Kidney (tissue), 14 donors: Measurements from ENCODE around the gene GPC6. TPM values are rescaled to one million over a fixed set of nuclear protein-coding genes. Genes with fewer than 3 reads are reported as not detected.

Experiments
- DNase-seq, 5 donors: peaks; one replicate each; pipeline ENCODE4 v3.0.0-alpha.2; 2013 to 2020
- FAIRE-seq: peaks from 2 replicates; lab custom pipeline; 2012; peaks lifted over from hg19 to GRCh38; lab: Jason Lieb, UNC
- H3K27ac ChIP-seq, 2 donors: one replicate each; pipeline ENCODE4 v1.7.0; 2013; ENCODE audit warnings: low read depth in 2 of 2, low read length in 2 of 2, inconsistent platforms in 1 of 2
- H3K27me3 ChIP-seq: one replicate; pipeline ENCODE4 v1.7.1; 2013; ENCODE audit warnings: low read length, inconsistent platforms; ENCODE audit not compliant: control insufficient read depth, insufficient read depth
- H3K36me3 ChIP-seq, 3 donors: one replicate each; pipeline versions ENCODE4 v1.7.0 to v1.7.1; 2013; ENCODE audit warnings: low read length in 3 of 3, control low read depth in 1 of 3, inconsistent platforms in 1 of 3; ENCODE audit not compliant: insufficient read depth in 3 of 3, control insufficient read depth in 2 of 3
- H3K4me1 ChIP-seq, 3 donors: one replicate each; pipeline versions ENCODE4 v1.7.0 to v1.7.1; 2013; ENCODE audit warnings: low read length in 3 of 3, inconsistent platforms in 1 of 3, low read depth in 1 of 3; ENCODE audit not compliant: control insufficient read depth in 2 of 3, insufficient read depth in 2 of 3
- H3K4me3 ChIP-seq, 3 donors: one replicate each; pipeline versions ENCODE4 v1.7.0 to v1.8.1; 2013; ENCODE audit warnings: low read length in 3 of 3, control low read depth in 1 of 3, inconsistent platforms in 1 of 3
- H3K9ac ChIP-seq, 3 donors: one replicate each; pipeline versions ENCODE4 v1.7.0 to v1.7.1; 2013; ENCODE audit warnings: low read length in 3 of 3, control low read depth in 1 of 3, inconsistent platforms in 1 of 3
- H3K9me3 ChIP-seq, 3 donors: one replicate each; pipeline versions ENCODE4 v1.7.0 to v1.7.1; 2013; ENCODE audit warnings: low read length in 3 of 3, control low read depth in 1 of 3, inconsistent platforms in 1 of 3; ENCODE audit not compliant: control insufficient read depth in 2 of 3, insufficient read depth in 1 of 3
- intact Hi-C: fragments of 100-400 bp; cut with DNase I; formaldehyde crosslinking; loops from one replicate; pipeline ENCODE4 v1.11.1; 2022
- polyA plus RNA-seq: library from polyadenylated mRNA; stranded (reverse); fragments of 350-450 nt; fragmentation: Illumina TruSeq; extraction: RNeasy Lipid Tissue Mini Kit (QIAGEN cat#74804); gene quantifications from one replicate; pipeline ENCODE4 v1.2.3, GENCODE V29; 2014; ENCODE audit warnings: low read depth, low replicate concordance; ENCODE audit not compliant: insufficient read depth
- total RNA-seq: library from RNA; stranded (reverse); fragmentation: NEBNext Ultra II Directional; extraction: Animal tissue kit (Norgen Biotek cat#: 25700); gene quantifications from one replicate; pipeline ENCODE4 v1.2.1, GENCODE V29; 2021
- TF ChIP-seq, protein P1 (sequence below): IDR thresholded peaks from 3 replicates; pipeline ENCODE4 v1.5.1; 2012; ENCODE audit warnings: mild to moderate bottlenecking, moderate library complexity, borderline replicate concordance; ENCODE audit not compliant: insufficient read depth; ENCODE audit errors: extremely low read depth
- donor health status: control.
- donor health status: control.
- donor health status: control.
- donor health status: control.
- donor health status: control.
- donor health status: DM: yes; HTN: yes; CAD: no.
- donor health status: Normal renal cell carcinoma (clear cell type).

GPC6 gene
- total and polyA plus RNA-seq, 2 donors from 2014 or later: 6.2 to 15.5 TPM

DNA sequence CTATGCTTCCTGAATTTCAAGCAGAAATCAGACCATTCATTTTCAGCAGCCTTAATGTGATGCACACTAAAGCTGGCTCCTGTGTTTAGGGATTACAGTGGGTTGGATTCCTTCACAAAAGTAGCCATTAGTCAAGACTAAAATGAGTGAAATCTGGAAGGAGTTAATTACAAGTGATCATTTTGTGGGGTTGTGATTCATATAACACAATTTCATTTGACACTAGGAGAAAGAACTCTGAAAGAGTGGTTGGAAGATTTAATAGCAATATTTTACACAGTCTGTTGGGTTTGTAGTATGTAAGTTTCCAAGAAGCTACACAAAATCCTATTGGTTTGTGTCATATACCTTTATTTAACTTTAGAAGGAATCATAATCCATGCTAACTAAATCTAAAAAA, 1015.9 kb downstream of the GPC6 start:
- no peak for DNase-seq
- H3K27me3 ChIP-seq: no peaks in the 10 kb centered on the region
- no peaks in the 10 kb centered on the region for H3K4me1 ChIP-seq
- no peak for FAIRE-seq
- H3K36me3 ChIP-seq: no peaks in the 10 kb centered on the region
- H3K27ac ChIP-seq: no peak overlapping the region
- H3K4me3 ChIP-seq: no peak overlapping the region
- H3K9ac ChIP-seq: no peak overlapping the region
- intact Hi-C loops: no loop called here
- peaks cover 0 to 2% (median 0%) of the 10 kb centered on the region in 3 donors for H3K9me3 ChIP-seq
- TF ChIP-seq, protein P1, sequence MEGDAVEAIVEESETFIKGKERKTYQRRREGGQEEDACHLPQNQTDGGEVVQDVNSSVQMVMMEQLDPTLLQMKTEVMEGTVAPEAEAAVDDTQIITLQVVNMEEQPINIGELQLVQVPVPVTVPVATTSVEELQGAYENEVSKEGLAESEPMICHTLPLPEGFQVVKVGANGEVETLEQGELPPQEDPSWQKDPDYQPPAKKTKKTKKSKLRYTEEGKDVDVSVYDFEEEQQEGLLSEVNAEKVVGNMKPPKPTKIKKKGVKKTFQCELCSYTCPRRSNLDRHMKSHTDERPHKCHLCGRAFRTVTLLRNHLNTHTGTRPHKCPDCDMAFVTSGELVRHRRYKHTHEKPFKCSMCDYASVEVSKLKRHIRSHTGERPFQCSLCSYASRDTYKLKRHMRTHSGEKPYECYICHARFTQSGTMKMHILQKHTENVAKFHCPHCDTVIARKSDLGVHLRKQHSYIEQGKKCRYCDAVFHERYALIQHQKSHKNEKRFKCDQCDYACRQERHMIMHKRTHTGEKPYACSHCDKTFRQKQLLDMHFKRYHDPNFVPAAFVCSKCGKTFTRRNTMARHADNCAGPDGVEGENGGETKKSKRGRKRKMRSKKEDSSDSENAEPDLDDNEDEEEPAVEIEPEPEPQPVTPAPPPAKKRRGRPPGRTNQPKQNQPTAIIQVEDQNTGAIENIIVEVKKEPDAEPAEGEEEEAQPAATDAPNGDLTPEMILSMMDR: no peak

DNA sequence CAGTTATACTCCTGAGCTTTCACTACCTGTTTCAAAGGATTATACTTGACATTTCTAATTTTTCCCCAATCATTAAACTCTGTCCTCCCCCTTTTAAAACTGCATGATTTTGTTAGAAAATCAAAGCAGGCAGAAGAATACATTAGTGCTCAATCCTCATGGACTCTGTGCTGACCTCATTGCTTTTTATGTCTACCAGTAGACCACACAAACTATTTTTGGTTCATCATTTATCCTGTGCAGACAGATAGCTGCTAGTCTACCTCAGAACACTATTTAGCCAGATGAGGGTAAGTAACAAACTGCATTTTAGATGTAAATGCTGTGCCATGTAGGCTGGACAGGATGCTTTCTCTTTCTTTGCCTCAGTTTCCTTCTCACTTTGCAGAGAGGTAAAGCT, 1016.9 kb downstream of the GPC6 start:
- H3K36me3 ChIP-seq: no peaks in the 10 kb centered on the region
- H3K4me1 ChIP-seq: no peaks in the 10 kb centered on the region
- no peak overlapping the region for H3K9ac ChIP-seq
- no peak overlapping the region for H3K27ac ChIP-seq
- H3K9me3 ChIP-seq: peaks cover 0 to 2% (median 0%) of the 10 kb centered on the region in 3 donors
- H3K4me3 ChIP-seq: no peak overlapping the region
- no peak for FAIRE-seq
- H3K27me3 ChIP-seq: no peaks in the 10 kb centered on the region
- TF ChIP-seq, protein P1: no peak
- DNase-seq: no peak
- intact Hi-C loops: no loop called here

DNA sequence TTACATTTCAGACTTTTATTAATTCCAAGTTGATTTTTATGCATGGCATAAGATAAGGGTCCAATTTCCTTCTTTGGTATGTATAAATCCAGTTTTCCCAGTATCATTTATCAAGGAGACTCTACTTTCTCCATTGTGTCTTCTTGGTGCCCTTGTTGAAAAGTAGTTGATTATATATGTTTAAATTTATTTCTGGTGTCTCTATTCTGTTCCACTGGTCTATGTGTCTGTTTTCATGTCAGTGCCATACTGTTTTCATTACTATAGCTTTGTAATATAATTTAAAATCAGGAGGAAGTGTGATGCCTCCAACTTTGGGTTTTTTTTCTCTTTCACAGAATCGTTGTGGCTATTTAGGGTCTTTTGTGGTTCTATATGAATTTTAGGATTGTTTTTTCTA, 1019.9 kb downstream of the GPC6 start:
- no peak overlapping the region for H3K27ac ChIP-seq
- TF ChIP-seq, protein P1: no peak
- H3K4me3 ChIP-seq: no peak overlapping the region
- H3K4me1 ChIP-seq: no peaks in the 10 kb centered on the region
- H3K27me3 ChIP-seq: no peaks in the 10 kb centered on the region
- no peak overlapping the region for H3K9ac ChIP-seq
- H3K36me3 ChIP-seq: no peaks in the 10 kb centered on the region
- H3K9me3 ChIP-seq: peaks cover 0 to 2% (median 0%) of the 10 kb centered on the region in 3 donors
- FAIRE-seq (no peak), DNase-seq (no peak)
- intact Hi-C loops: no loop called here

DNA sequence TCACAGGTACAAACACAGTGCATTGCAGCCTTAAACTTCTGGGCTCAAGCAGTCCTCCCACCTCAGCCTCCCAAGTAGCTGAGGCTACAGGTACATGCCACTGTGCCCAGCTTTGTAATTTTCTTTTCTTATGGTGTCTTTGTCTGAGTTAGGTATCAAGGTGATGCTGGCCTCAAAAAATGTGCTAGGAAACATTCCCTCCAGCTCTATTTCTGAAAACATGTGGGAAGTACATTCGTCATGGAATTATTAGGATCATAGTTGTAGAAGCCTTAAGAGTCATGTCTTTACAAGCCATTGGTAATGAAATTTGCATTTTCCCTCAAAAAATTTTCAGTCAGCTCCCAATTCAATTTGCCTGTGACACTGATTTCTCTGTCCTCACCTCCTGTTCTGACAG, 1021.3 kb downstream of the GPC6 start:
- Histone ChIP-seq H3K4me1 (no peaks in the 10 kb centered on the region), H3K9me3 (peaks cover 0 to 2% (median 0%) of the 10 kb centered on the region in 3 donors), H3K36me3 (no peaks in the 10 kb centered on the region), H3K27me3 (no peaks in the 10 kb centered on the region), H3K4me3 (no peak overlapping the region), H3K27ac (no peak overlapping the region), H3K9ac (no peak overlapping the region)
- DNase-seq: no peak
- FAIRE-seq: no peak
- intact Hi-C loops: no loop called here
- TF ChIP-seq, protein P1: no peak
